Fibroblast of skin of right biceps (primary cell): ENCODE data around the gene TMEM150B.
"Not testable (repeated sequence)": the region's sequence is repeated elsewhere in the genome, so short reads cannot be mapped to it uniquely, and the experiment has no call there.

ENCODE experiments used
- DNase-seq: peaks from one replicate; pipeline ENCODE4 v3.0.0-alpha.2; 2013

The TMEM150B gene

DNA sequence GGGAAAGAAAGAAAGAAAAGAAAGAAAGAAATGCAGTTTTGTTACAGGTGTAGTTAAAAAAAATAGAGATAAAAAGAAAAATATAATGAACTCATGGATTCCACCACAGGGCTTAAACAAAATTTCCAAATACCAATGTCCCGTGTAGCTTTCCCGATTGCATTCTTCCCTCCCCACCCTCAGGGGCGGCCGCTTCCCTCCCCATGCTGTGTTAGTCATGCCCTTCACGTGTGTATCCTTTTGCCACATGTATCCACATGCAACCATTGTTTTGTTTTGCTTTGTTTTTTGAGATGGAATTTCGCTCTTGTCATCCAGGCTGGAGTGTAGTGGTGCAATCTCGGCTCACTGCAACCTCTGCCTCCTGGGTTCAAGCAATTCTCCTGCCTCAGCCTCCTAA is 11.0 kb upstream of the TMEM150B start:
- peak; percentile 33 for DNase-seq

DNA sequence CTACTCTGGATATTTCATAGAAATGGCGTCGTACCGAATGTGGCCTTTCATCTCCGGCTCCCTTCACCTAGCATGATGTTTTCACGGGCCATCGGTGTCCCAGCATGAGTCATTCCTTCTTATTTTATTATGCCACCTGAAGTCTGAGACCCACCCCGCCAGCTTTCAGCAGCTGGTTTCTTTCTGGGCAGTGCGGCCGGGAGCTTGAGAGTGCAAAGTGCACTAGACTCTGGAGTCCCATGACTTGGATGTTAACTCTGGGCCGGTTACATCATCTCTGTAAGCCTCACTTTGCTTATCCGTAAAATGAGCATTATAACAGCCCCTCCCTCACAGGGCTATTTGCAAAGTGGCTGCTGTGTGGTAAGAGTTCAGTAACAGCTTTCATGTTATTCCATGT is 8.7 kb upstream of the TMEM150B start:
- DNase-seq: no peak

GRCh38 chr19:55329791-55330190 is 4.7 kb upstream of the TMEM150B start:
- DNase-seq: peak; percentile 52

GRCh38 chr19:55328774-55329318 is 3.7 kb upstream of the TMEM150B start:
- DNase-seq: not testable (repeated sequence)

GRCh38 chr19:55324662-55325061 is 479 bp downstream of the TMEM150B start:
- no peak for DNase-seq

- no peak for DNase-seq
Observed at GRCh38 chr19:55322204-55322885, 2.8 kb downstream of the TMEM150B start.

- no peak for DNase-seq
Observed at GRCh38 chr19:55321466-55322137, 3.5 kb downstream of the TMEM150B start.

GRCh38 chr19:55320844-55321419 is 4.2 kb downstream of the TMEM150B start:
- DNase-seq: no peak

GRCh38 chr19:55319785-55320184 is 5.4 kb downstream of the TMEM150B start:
- peak; percentile 33 for DNase-seq

- no peak for DNase-seq
Observed at GRCh38 chr19:55316646-55317045, 8.5 kb downstream of the TMEM150B start.

DNA sequence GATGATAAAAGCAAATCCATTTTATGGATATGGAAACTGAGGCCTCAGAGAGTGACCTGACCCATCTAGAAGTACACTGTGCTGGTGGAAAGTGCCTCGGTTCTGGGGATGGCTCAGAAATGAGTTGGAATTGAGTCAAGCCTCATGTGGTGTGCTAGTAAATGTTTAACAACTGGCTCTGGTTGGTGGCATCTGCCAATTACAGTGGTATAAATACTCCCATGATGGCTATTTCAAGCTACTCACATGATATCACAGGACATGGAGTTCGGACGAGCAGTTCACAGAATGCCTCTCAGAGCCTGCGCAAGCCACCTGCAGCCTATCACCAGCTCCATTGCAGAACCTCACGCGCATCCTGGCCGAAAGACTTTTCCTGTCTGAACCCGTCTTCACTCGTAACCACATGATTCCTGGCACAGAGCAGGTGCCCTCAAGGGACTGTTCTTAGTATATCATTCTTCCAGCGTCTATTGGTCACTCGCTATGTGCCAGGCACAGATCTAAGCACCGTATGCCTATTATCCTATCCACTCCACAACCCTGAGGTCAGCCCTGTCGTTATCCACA is 9.1 kb downstream of the TMEM150B start:
- no peak for DNase-seq

DNA sequence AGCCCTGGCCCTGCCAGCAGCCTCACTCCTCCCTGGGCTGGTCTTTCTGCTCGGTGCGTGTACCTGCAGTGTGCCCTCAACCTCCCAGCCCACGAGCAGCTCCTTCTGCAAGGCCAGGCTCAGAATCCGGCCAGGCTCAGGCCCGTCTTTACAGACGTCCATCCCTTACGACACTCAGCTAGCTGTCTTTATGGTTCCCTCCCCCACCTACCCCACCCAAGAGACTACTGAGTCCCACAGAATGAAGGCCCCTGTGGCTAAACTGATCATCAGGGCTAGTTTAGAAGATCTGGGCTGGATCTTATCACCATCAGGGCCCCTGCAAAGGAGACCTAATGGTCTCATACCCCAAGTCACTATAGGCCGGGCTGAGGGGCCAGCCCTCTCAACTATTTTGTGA is 10.7 kb downstream of the TMEM150B start:
- no peak for DNase-seq

- no peak for DNase-seq
Observed at GRCh38 chr19:55312621-55313512, 12.3 kb downstream of the TMEM150B start.

DNA sequence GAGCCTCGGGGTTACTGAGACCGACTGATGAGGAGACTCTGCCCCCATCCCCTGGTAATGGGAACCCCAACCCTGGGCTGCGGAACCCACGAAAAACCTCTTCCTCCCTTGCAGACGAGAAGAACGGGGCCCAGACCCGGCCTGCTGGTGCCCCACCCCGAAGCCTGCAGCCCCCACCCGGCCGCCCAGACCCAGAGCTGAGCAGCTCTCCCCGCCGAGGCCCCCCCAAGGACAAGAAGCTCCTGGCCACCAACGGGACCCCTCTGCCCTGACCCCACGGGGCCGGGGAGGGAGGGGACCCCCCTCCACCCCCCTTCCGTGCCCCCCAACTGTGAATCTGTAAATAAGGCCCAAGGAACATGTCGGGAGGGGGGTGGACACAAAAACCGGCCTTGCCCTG is 13.3 kb downstream of the TMEM150B start:
- no peak for DNase-seq

DNA sequence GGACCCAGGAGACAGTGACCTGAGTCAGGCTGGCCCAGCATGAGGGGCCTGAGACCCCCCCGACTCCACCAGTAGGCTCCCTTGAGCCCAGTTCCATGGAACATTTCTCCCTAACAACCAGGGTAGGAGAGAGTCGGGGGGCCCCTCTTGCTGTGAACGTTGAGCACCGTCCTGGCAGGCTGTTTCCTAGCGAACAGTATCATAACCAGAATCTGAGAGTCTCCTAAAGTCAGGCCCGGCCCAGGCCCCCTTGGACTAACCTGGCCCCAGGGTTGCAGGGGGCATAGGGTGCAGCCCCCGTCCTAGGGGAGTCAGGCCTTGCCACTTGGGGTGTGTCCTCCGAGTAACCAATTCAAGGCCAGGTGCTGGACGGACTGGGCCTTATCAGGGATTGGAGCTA is 13.7 kb downstream of the TMEM150B start:
- no peak for DNase-seq

GRCh38 chr19:55310498-55310897 is 14.6 kb downstream of the TMEM150B start:
- no peak for DNase-seq

DNA sequence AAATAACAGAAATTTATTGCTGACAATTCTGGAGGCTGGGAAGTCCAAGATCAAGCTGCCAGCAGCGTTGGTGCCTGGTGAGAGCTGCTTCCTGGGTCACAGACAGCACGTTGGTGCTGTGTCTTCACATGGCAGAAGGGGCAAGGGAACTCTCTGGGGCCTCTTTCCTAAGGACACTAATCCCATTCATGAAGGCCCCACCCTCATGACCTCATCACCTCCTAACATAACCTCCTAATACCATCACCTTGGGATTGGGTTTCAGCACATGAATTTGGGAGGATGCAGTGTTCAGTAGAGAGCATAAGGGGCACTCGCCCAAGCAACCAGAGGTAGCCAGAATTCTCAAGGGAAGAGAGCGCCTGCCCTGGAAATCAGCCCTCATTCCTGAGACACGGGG is 15.7 kb downstream of the TMEM150B start:
- DNase-seq: no peak

DNA sequence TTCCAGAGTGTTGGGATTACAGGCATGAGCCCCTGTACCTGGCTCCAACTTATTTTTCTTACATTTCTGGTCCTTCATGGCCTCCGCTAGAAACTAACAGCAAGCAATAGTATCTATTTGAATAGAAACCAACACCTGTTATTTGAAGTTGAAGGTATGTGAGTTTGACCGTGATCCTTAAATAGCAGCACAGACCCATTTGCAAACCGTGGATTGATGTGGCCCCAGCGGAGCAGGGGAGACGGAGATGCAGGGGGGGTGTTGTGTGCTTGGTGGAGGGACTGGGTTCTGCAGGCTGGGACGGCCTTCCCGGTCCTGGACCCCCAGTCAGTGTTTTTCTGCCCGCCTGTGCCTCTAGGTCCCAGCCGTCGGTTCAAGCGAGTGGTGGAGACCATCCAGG is 16.9 kb downstream of the TMEM150B start:
- no peak for DNase-seq

DNA sequence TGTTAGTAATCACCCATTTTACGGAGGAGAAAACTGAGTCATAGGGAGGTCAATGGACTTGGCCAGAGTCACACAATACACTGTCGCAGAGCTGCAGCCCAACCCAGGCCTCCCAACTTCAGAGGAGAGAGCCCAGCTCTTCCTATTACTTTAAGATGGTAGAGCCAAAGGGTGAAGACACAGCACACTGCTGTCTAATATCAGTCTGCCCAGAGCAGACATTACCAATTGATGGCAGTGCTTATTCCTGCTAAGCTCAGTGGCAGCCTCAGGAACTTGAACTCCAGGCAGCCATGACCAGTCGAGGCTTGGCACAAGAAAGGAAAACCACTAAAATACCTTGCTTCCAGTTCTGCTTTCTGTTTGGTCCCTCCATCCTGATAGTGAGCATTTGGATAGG is 18.4 kb downstream of the TMEM150B start:
- no peak for DNase-seq

- DNase-seq: no peak
Observed at GRCh38 chr19:55305983-55306562, 19.1 kb downstream of the TMEM150B start.

DNA sequence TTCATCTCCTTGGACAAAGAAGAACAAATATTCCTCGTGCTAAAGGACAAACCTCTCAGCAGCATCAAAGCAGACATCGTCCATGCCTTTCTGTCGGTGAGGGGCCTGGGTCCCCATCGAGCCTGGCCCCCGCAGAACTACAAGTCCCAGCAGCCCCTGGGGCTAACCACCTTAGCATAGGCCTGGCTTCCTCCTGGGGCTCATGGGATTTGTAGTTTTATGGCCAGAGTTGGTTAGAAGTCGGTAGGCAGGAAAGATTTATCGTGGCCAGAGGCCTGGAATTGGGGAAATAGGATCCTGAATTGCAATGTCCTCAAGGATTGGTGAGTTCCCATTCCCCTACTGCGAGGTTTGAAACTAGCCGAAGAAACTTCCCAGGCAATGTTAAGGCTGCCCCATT is 19.6 kb downstream of the TMEM150B start:
- DNase-seq: peak; percentile 20

DNA sequence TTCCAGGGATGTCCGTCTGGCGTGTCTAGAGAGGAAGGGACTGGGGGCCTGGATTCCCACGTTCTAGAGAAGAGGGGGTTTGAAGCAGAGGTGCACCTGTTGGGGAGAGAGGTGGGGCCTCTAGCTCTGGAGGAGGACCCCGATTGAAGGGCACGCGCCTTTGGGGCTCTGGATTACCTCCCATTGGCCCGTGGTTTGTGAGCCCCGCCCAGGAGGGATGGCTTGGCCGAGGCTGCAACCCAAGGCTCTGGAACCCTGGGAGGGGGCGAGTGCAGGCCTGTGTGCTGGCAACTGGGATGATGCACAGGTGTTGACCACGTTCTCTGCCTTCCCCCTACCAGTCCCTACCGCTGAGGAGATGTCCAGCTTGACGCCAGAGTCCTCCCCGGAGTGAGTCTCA is 20.2 kb downstream of the TMEM150B start:
- DNase-seq: no peak
